Measurements from ENCODE around the gene CCT7. TPM values are rescaled to one million over a fixed set of nuclear protein-coding genes. Genes with fewer than 3 reads are reported as not detected.

The CCT7 gene
- total and polyA plus RNA-seq, 2 of the 8 experiments (the other 6 are each of a cell fraction or from before 2014, with no cell fraction given) = 440 to 474 TPM

- TF ChIP-seq CHD7 (IDR thresholded peaks at IDR 0.05; ENCODE audit: insufficient replicate concordance, low read length) = no peak
- TF ChIP-seq KDM1A (IDR thresholded peaks at IDR 0.05; ENCODE audit: borderline replicate concordance, low read length) = no peak
- TF ChIP-seq CREB1 (IDR thresholded peaks at IDR 0.05) = no peak
- no peak for TF ChIP-seq CHD2 (IDR thresholded peaks at IDR 0.05; ENCODE audit: low read length)
- TF ChIP-seq BRCA1 (IDR thresholded peaks at IDR 0.05; ENCODE audit: low read depth, low read length) = no peak
- TF ChIP-seq MAX (IDR thresholded peaks at IDR 0.05) = no peak
- no peak for TF ChIP-seq EZH2 (IDR thresholded peaks at IDR 0.05; ENCODE audit: low read depth, low read length, severe bottlenecking)
- TF ChIP-seq SP4 (IDR thresholded peaks at IDR 0.05; ENCODE audit: low read length) = no peak
- TF ChIP-seq TAF1 (IDR thresholded peaks at IDR 0.05; ENCODE audit: low read depth, low read length) = no peak
- no peak for TF ChIP-seq GABPA (IDR thresholded peaks at IDR 0.05; ENCODE audit: borderline replicate concordance, insufficient read depth, low read length)
- no peak for TF ChIP-seq KDM5A (IDR thresholded peaks at IDR 0.05; ENCODE audit: low read length)
Measured at GRCh38 chr2:73281244-73281643, 47.1 kb downstream of the CCT7 start (continued).

All from H1 (cell line).